Coronary artery (tissue), 2 donors: ENCODE data around the gene NR2F1-AS1.
A peak's percentile ranks its signal among the peaks of the same experiment; 100 is the strongest.

Experiments used
- DNase-seq: peaks from one replicate; pipeline ENCODE4 v3.0.0-alpha.2; 2017; ENCODE audit warnings: low spot score
- H3K27ac ChIP-seq, 2 donors: fragments of 200-600 bp; sonication (generic); one replicate each; pipeline ENCODE4 v1.5.1; 2016 to 2019
- H3K4me3 ChIP-seq: fragments of 200-600 bp; sonication (generic); 2 replicates; pipeline ENCODE4 v1.5.1; 2016; ENCODE audit warnings: mild to moderate bottlenecking, moderate library complexity
- CTCF ChIP-seq: fragments of 200-600 bp; sonication (generic); IDR thresholded peaks from one replicate; pipeline ENCODE4 v1.5.1; 2019; ENCODE audit warnings: antibody characterized with exemption

The NR2F1-AS1 gene

GRCh38 chr5:93583439-93583767 lies 2.4 kb upstream of the NR2F1-AS1 start:
- DNase-seq, result no peak

GRCh38 chr5:93582677-93583438 lies 1.8 kb upstream of the NR2F1-AS1 start, which contains the start of gene NR2F1:
NR2F1 (plus strand) TSS chr5:93583222; CDS start chr5:93585024, 1,802 bp downstream.
- peak; percentile 98 for TF ChIP-seq CTCF
- DNase-seq, result no peak
- Histone ChIP-seq H3K4me3 (peak within 1 kb of the TSS; percentile 68), H3K27ac (peak within 1 kb of the TSS in 1 of 2 donors; percentile 48)

More at GRCh38 chr5:93583439-93583767, 2.4 kb upstream of the NR2F1-AS1 start:
- TF ChIP-seq CTCF, result peak; percentile 36
- no peak overlapping the region for H3K27ac ChIP-seq
- H3K4me3 ChIP-seq, result peak overlapping the region; percentile 68

- Histone ChIP-seq H3K4me3 (peak overlapping the region; percentile 68), H3K27ac (no peak overlapping the region)
- DNase-seq, result no peak
- no peak for TF ChIP-seq CTCF
Observed at GRCh38 chr5:93582167-93582462, 1.1 kb upstream of the NR2F1-AS1 start.

- no peak for DNase-seq
- peak overlapping the region; percentile 37 to 68 for H3K27ac ChIP-seq
- peak overlapping the region; percentile 75 for H3K4me3 ChIP-seq
- TF ChIP-seq CTCF, result no peak
Observed at GRCh38 chr5:93580063-93580926, 724 bp downstream of the NR2F1-AS1 start.

GRCh38 chr5:93579692-93580062 lies 1.3 kb downstream of the NR2F1-AS1 start:
- DNase-seq, result no peak
- Histone ChIP-seq H3K4me3 (peak overlapping the region; percentile 75), H3K27ac (peak overlapping the region; percentile 37 to 68)
- no peak for TF ChIP-seq CTCF

GRCh38 chr5:93578813-93579691 lies 2.0 kb downstream of the NR2F1-AS1 start:
- TF ChIP-seq CTCF, result no peak
- DNase-seq, result no peak
- Histone ChIP-seq H3K4me3 (peak overlapping the region; percentile 75), H3K27ac (peak overlapping the region in 1 of 2 donors; percentile 68)
